ENCODE measurements around the gene VPS36. TPM values are rescaled to one million over a fixed set of nuclear protein-coding genes. Genes with fewer than 3 reads are reported as not detected.

VPS36 gene
- 22.5 and 26.7 TPM in 2 replicates for total RNA-seq

GRCh38 chr13:52450012-52450792 lies at the start of gene VPS36:
VPS36 (minus strand) TSS chr13:52450634; CDS start chr13:52450594, 40 bp downstream.

GRCh38 chr13:52454820-52455676 lies 4.6 kb upstream of the VPS36 start, which contains the start of gene CKAP2:
CKAP2 (plus strand) TSS chr13:52455478; CDS start chr13:52455557, 79 bp downstream.

GRCh38 chr13:52405767-52406494 lies 44.5 kb downstream of the VPS36 start, which contains the start of gene THSD1:
THSD1 (minus strand) TSS chr13:52406172; CDS start chr13:52402600, 3,572 bp downstream.

Other genes starting within 250 kb of the VPS36 start
- 5.6 and 6.9 TPM in 2 replicates for gene THSD1, start 44.5 kb downstream of the VPS36 start, total RNA-seq
- 26.4 and 31.8 TPM in 2 replicates for gene CKAP2, start 4.8 kb upstream of the VPS36 start, total RNA-seq
- gene HNRNPA1L2, start 191.8 kb upstream of the VPS36 start, total RNA-seq = 3.8 and 5.1 TPM in 2 replicates
- 35.0 and 42.7 TPM in 2 replicates for gene SUGT1, start 202.2 kb upstream of the VPS36 start, total RNA-seq

Data from aortic smooth muscle cell (primary cell).